Fibroblast of upper back skin (primary cell): ENCODE data around the gene RPP25.
A peak's percentile ranks its signal among the peaks of the same experiment; 100 is the strongest.

Experiments used
- DNase-seq: peaks from one replicate; pipeline ENCODE4 v3.0.0-alpha.2; 2013

Gene RPP25

GRCh38 chr15:74913041-74913440 is 43.5 kb downstream of the RPP25 start:
- no peak for DNase-seq

- DNase-seq, result no peak
These were observed 47.9 kb downstream of the RPP25 start for GRCh38 chr15:74908635-74909034.

- DNase-seq, result no peak
These were observed 49.3 kb downstream of the RPP25 start for GRCh38 chr15:74907163-74907870.

- DNase-seq, result peak; percentile 85
These were observed 50.0 kb downstream of the RPP25 start, which contains the start of gene FAM219B for GRCh38 chr15:74906450-74907162. TSS of gene FAM219B (minus strand) at chr15:74906851. CDS start at chr15:74906800, 51 bp downstream.

- no peak for DNase-seq
These were observed 50.5 kb downstream of the RPP25 start for GRCh38 chr15:74906067-74906449.
